Retinal pigment epithelial cell (primary cell): ENCODE measurements around the gene DNAJC16.

Experiments
- DNase-seq: peaks from one replicate; pipeline ENCODE4 v3.0.0-alpha.2; 2010; ENCODE audit warnings: low read depth
- H3K4me3 ChIP-seq: 2 replicates; pipeline ENCODE4 v1.5.1; 2011; ENCODE audit warnings: mild to moderate bottlenecking, low read length, control low read depth, moderate library complexity
- CTCF ChIP-seq: conservative IDR thresholded peaks from 2 replicates; pipeline ENCODE4 v1.5.1; 2011; ENCODE audit warnings: low read depth, low read length, control low read depth, inconsistent platforms

Gene DNAJC16

DNA sequence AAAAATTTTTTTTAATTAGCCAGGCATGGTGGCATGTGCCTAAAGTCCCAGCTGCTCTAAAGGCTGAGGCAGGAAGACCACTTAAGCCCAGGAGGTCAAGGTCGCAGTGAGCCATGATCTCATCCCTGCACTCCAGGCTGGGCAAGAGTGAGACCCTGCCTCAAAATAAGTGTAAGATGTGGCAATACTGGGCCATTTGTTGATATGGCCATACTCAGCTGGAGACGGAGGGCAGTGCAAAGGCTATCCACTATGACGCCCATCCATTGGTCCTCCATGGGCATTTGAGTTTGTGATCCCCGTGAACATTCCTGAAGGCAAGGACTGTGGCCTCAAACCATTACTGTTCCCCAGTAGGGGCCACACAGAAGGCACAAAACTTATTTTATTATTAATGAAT lies 4.1 kb upstream of the DNAJC16 start:
- no peak for TF ChIP-seq CTCF
- no peak overlapping the region for H3K4me3 ChIP-seq
- no peak for DNase-seq

- peak; percentile 18 for DNase-seq
These were observed 3.3 kb upstream of the DNAJC16 start for GRCh38 chr1:15523104-15524020.

GRCh38 chr1:15524021-15524282 lies 2.7 kb upstream of the DNAJC16 start, which contains the start of gene CASP9:
Gene CASP9, minus strand, starts transcription at chr1:15524215. Its CDS starts 15 bp downstream, at chr1:15524200.
- no peak for TF ChIP-seq CTCF
- H3K4me3 ChIP-seq, result peak within 1 kb of the TSS; percentile 82
- DNase-seq, result no peak

More at GRCh38 chr1:15523104-15524020, 3.3 kb upstream of the DNAJC16 start:
- H3K4me3 ChIP-seq, result peak overlapping the region; percentile 82
- TF ChIP-seq CTCF, result no peak

DNA sequence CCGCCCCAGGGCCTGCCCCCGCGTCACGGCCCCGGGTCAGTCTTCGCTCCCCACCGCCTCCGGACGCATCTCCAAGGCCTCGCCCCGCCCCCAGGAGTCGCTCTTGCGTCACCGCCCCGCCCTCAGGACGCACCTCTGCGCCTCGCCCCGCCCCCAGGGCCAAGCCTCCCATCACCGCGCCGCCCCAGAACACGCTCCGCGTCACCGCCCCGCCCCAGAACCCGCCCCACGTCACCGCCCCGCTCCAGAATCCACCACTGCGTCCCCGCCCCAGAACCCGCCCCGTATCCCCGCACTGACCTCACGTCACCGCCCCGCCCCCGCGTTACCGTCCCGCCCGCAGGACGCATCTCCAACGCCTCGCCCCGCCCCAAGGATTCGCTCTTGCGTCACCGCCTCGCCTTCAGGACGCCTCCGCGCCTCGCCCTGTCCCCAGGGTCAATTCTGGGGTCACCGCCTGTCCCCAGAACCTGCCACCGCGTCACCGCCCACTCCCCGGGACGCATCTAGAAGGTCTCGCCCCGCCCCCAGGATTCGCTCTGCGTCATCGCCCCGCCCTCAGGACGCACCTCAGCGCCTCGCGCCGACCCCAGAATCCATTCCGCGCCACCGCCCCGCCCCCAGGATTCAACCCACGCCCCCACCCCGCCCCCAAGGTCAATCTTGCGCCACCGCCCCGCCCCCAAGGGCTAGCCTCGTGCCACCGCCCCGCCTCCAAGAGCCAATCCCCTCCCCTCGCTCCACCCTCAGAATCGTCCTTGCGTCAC lies 2.2 kb upstream of the DNAJC16 start:
- peak overlapping the region; percentile 82 for H3K4me3 ChIP-seq
- peak; percentile 78 for DNase-seq
- TF ChIP-seq CTCF, result no peak

- peak overlapping the region; percentile 73 for H3K4me3 ChIP-seq
- no peak for TF ChIP-seq CTCF
- DNase-seq, result peak; percentile 90
These were observed 1.3 kb upstream of the DNAJC16 start for GRCh38 chr1:15525050-15526020.

DNA sequence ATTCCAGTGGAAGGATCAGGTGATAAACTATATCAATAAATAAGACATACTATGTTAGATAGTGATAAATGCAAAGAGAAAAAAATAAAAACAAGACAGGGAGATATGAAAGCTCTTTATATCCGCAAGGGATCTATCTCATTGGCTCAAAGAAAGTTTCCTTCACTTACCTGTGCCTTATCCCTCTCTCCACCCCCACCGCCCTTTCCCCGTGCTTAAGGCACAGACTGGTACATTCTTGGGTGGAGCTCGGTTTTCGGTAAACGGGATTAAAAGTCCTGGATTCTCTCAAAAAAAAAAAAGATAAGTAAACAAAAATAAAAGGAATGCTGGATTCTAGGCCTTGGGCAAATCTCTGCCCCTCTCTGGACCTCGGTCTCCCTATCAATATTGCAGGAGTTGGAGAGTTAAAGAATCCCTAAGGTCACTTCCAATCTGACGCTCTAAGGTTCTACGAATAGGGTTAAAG lies 593 bp upstream of the DNAJC16 start:
- TF ChIP-seq CTCF, result no peak
- H3K4me3 ChIP-seq, result peak overlapping the region; percentile 73
- DNase-seq, result peak; percentile 3
